NCI-H748 treated with DMSO at 0.1 percent for 48 hours (cell line): Measurements from ENCODE around the gene BEX1.
"Not testable (repeated sequence)": the region's sequence is repeated elsewhere in the genome, so short reads cannot be mapped to it uniquely, and the experiment has no call there.

Experiments
- DNase-seq: peaks from one replicate; lab custom pipeline; 2025; lab: John Stamatoyannopoulos, UW

BEX1 gene

GRCh38 chrX:103063918-103064434 lies at the start of gene BEX1:
Gene BEX1, minus strand, starts transcription at chrX:103064171. Its CDS starts 897 bp downstream, at chrX:103063274.
- peak; percentile 76 for DNase-seq

- DNase-seq = not testable (repeated sequence)
Measured at GRCh38 chrX:103109497-103109896, 45.5 kb upstream of the BEX1 start.

- no peak for DNase-seq
Measured at GRCh38 chrX:103107836-103108235, 43.9 kb upstream of the BEX1 start.

- DNase-seq = not testable (repeated sequence)
Measured at GRCh38 chrX:103107227-103107737, 43.3 kb upstream of the BEX1 start.

- not testable (repeated sequence) for DNase-seq
Measured at GRCh38 chrX:103104370-103104769, 40.4 kb upstream of the BEX1 start.

GRCh38 chrX:103103866-103104265 lies 39.9 kb upstream of the BEX1 start:
- not testable (repeated sequence) for DNase-seq

GRCh38 chrX:103101299-103102042 lies 37.5 kb upstream of the BEX1 start:
- DNase-seq = no peak

GRCh38 chrX:103100484-103100883 lies 36.5 kb upstream of the BEX1 start:
- no peak for DNase-seq

- no peak for DNase-seq
Measured at GRCh38 chrX:103099691-103100090, 35.7 kb upstream of the BEX1 start.

- DNase-seq = no peak
Measured at GRCh38 chrX:103098488-103098887, 34.5 kb upstream of the BEX1 start.

- DNase-seq = no peak
Measured at GRCh38 chrX:103092942-103093341, 29.0 kb upstream of the BEX1 start, which contains the start of gene NXF3. Gene NXF3, minus strand, starts transcription at chrX:103093143. Its CDS starts 120 bp downstream, at chrX:103093023.

- no peak for DNase-seq
Measured at GRCh38 chrX:103081051-103081450, 17.1 kb upstream of the BEX1 start.

GRCh38 chrX:103073467-103073866 lies 9.5 kb upstream of the BEX1 start:
- DNase-seq = no peak

GRCh38 chrX:103066606-103067005 lies 2.6 kb upstream of the BEX1 start:
- no peak for DNase-seq

- peak; percentile 35 for DNase-seq
Measured at GRCh38 chrX:103063191-103063845, 653 bp downstream of the BEX1 start.

- no peak for DNase-seq
Measured at GRCh38 chrX:103061486-103061885, 2.5 kb downstream of the BEX1 start.

GRCh38 chrX:103056902-103057301 lies 7.1 kb downstream of the BEX1 start:
- no peak for DNase-seq

GRCh38 chrX:103052625-103053024 lies 11.3 kb downstream of the BEX1 start:
- DNase-seq = no peak

GRCh38 chrX:103051260-103051789 lies 12.6 kb downstream of the BEX1 start:
- no peak for DNase-seq

- not testable (repeated sequence) for DNase-seq
Measured at GRCh38 chrX:103033371-103033770, 30.6 kb downstream of the BEX1 start.

GRCh38 chrX:103017542-103017941 lies 46.4 kb downstream of the BEX1 start:
- DNase-seq = no peak

GRCh38 chrX:103012945-103013344 lies 51.0 kb downstream of the BEX1 start:
- no peak for DNase-seq
